Karpas-422 (cell line): ENCODE results near the gene ALK. TPM values are rescaled to one million over a fixed set of nuclear protein-coding genes. Genes with fewer than 3 reads are reported as not detected.

Source experiments
- DNase-seq: peaks from one replicate; pipeline ENCODE4 v3.0.0-alpha.2; 2015
- H2AFZ ChIP-seq: fragments of 200-600 bp; sonication (generic); 2 replicates; pipeline ENCODE4 v1.6.1; 2014; ENCODE audit warnings: antibody characterized with exemption, low read length, mixed read lengths
- H3K27ac ChIP-seq: fragments of 200-600 bp; sonication (generic); 2 replicates; pipeline ENCODE4 v1.5.1; 2014; ENCODE audit warnings: mild to moderate bottlenecking, low read length, moderate library complexity
- H3K27me3 ChIP-seq: fragments of 200-600 bp; sonication (generic); 2 replicates; pipeline ENCODE4 v1.6.1; 2014; ENCODE audit warnings: low read length, mixed read lengths
- H3K36me3 ChIP-seq: fragments of 200-600 bp; sonication (generic); 2 replicates; pipeline ENCODE4 v1.6.1; 2014; ENCODE audit warnings: low read length, mixed read lengths; ENCODE audit not compliant: insufficient read depth
- H3K4me1 ChIP-seq: fragments of 200-600 bp; sonication (generic); 2 replicates; pipeline ENCODE4 v1.6.1; 2014; ENCODE audit warnings: mild to moderate bottlenecking, low read length, mixed read lengths
- H3K4me2 ChIP-seq: fragments of 200-600 bp; sonication (generic); 2 replicates; pipeline ENCODE4 v1.6.1; 2014; ENCODE audit warnings: low read length, low read depth, mild to moderate bottlenecking; ENCODE audit not compliant: poor library complexity, severe bottlenecking
- H3K4me3 ChIP-seq: fragments of 200-600 bp; sonication (generic); 2 replicates; pipeline ENCODE4 v1.5.1; 2014; ENCODE audit warnings: mild to moderate bottlenecking, antibody characterized with exemption, low read length, mixed read lengths
- H3K79me2 ChIP-seq: fragments of 200-600 bp; sonication (generic); 2 replicates; pipeline ENCODE4 v1.6.1; 2014; ENCODE audit warnings: mild to moderate bottlenecking, low read length, mixed read lengths
- H3K9ac ChIP-seq: fragments of 200-600 bp; sonication (generic); 2 replicates; pipeline ENCODE4 v1.6.0; 2014; ENCODE audit warnings: low read length
- H3K9me2 ChIP-seq: fragments of 200-600 bp; sonication (generic), shearing (Covaris generic); replicated peaks from 2 replicates; pipeline ENCODE4 v1.6.0; 2014; ENCODE audit warnings: mild to moderate bottlenecking, low read length, moderate library complexity; ENCODE audit not compliant: insufficient read depth
- H3K9me3 ChIP-seq: fragments of 300-700, 200-600 bp; sonication (generic); 2 replicates; pipeline ENCODE4 v1.6.1; 2014; ENCODE audit warnings: low read length, mixed read lengths
- H4K20me1 ChIP-seq: fragments of 200-600 bp; sonication (generic); 2 replicates; pipeline ENCODE4 v1.6.1; 2014; ENCODE audit warnings: mild to moderate bottlenecking, antibody characterized with exemption, low read length, low read depth; ENCODE audit not compliant: insufficient read depth
- total RNA-seq: library from RNA; depleted of rRNA; stranded (reverse); fragments of >200 nt; shearing (Covaris generic); gene quantifications from 2 replicates; pipeline ENCODE4 v1.2.3, GENCODE V29; 2014; ENCODE audit warnings: low replicate concordance

ALK gene
- total RNA-seq, 1 experiment from 2014 or later, result not detected

DNA sequence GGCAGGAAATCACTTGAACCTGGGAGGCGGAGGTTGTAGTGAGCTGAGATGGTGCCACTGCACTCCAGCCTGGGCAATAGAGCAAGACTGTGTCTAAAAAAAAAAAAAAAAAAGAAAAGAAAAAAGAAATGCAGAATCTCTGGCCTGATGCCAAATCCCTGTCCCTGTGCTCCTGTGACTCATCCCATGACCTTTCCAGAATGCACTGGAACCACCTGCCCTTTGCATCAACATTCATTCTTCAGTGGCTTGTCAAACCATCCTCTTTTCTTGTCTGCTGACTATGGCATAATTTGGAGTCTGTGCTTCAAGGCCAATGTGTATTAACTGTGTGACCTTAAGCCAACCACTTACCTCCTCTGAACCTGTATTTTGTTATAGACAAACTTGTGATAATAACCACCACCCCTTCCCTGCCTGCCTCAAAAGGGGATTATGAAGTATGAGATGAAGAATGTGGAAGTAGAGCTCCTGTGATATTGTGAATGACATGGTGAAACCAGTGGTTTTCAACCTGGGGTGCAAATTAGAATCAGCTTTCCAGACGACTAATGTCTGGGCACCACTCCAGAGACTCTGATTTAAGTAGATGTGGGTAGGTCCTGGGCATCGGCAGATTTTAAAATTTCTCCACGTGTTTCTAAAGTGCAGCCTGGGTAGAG lies 616.9 kb downstream of the ALK start:
- H3K4me1 ChIP-seq, result no peaks in the 10 kb centered on the region
- H3K27me3 ChIP-seq, result no peaks in the 10 kb centered on the region
- H3K4me2 ChIP-seq, result no peak overlapping the region
- no peak overlapping the region for H3K27ac ChIP-seq
- no peak for DNase-seq
- H3K4me3 ChIP-seq, result no peak overlapping the region
- H3K36me3 ChIP-seq, result no peaks in the 10 kb centered on the region
- no peaks in the 10 kb centered on the region for H3K9me3 ChIP-seq
- no peak overlapping the region for H3K9ac ChIP-seq
- H3K79me2 ChIP-seq, result no peaks in the 10 kb centered on the region
- H2AFZ ChIP-seq, result no peak overlapping the region
- no peaks in the 10 kb centered on the region for H3K9me2 ChIP-seq
- no peaks in the 10 kb centered on the region for H4K20me1 ChIP-seq

- Histone ChIP-seq H3K4me3 (no peak overlapping the region), H2AFZ (no peak overlapping the region), H3K36me3 (no peaks in the 10 kb centered on the region), H3K4me2 (no peak overlapping the region), H3K9me2 (no peaks in the 10 kb centered on the region), H3K9me3 (no peaks in the 10 kb centered on the region), H4K20me1 (no peaks in the 10 kb centered on the region), H3K9ac (no peak overlapping the region), H3K4me1 (no peaks in the 10 kb centered on the region), H3K27ac (no peak overlapping the region), H3K79me2 (no peaks in the 10 kb centered on the region), H3K27me3 (no peaks in the 10 kb centered on the region)
- no peak for DNase-seq
Observed at GRCh38 chr2:29296585-29296984, 624.8 kb downstream of the ALK start.

GRCh38 chr2:29295845-29296244 lies 625.5 kb downstream of the ALK start:
- no peaks in the 10 kb centered on the region for H3K36me3 ChIP-seq
- no peaks in the 10 kb centered on the region for H3K9me2 ChIP-seq
- no peak overlapping the region for H3K27ac ChIP-seq
- no peaks in the 10 kb centered on the region for H4K20me1 ChIP-seq
- H3K4me2 ChIP-seq, result no peak overlapping the region
- no peaks in the 10 kb centered on the region for H3K79me2 ChIP-seq
- H3K27me3 ChIP-seq, result no peaks in the 10 kb centered on the region
- no peak overlapping the region for H3K9ac ChIP-seq
- no peaks in the 10 kb centered on the region for H3K9me3 ChIP-seq
- H3K4me1 ChIP-seq, result no peaks in the 10 kb centered on the region
- no peak overlapping the region for H3K4me3 ChIP-seq
- H2AFZ ChIP-seq, result no peak overlapping the region
- peak; percentile 70 for DNase-seq

DNA sequence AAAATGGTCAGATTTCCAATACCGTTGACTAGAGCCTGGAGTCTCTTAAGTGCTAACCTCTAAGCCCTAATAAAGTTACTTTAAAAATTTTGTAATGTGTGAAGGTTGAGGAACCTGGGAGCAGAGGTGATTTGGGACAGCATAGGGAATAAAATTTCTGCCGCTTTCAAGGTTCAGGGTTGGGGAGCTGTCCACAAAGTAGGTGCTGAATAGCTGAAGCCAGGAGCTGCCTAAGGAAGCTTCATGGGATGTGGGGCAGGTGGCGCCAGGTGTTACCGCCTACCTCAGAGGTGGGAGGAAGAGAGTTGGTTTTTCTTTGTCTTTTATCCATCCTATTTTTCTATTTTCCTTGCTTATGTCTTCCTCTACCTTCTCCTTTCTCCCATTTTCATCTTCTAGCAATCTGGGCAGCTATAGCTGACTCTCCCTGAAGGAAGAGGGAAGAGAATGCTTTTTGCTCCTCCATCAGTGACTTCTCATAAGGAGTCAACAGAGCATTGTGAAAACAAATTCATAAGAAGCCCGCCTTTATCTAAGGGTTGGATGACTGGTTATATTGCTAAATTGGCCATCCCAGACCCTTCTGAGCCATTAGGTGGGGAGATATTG lies 627.5 kb downstream of the ALK start:
- Histone ChIP-seq H3K4me2 (no peak overlapping the region), H3K79me2 (no peaks in the 10 kb centered on the region), H3K9me2 (no peaks in the 10 kb centered on the region), H3K27ac (no peak overlapping the region), H3K27me3 (no peaks in the 10 kb centered on the region), H3K36me3 (no peaks in the 10 kb centered on the region), H2AFZ (no peak overlapping the region), H3K9me3 (no peaks in the 10 kb centered on the region), H4K20me1 (no peaks in the 10 kb centered on the region), H3K4me1 (peaks cover 3% of the 10 kb centered on the region; the same call in 1 of the 2 replicates), H3K4me3 (no peak overlapping the region), H3K9ac (no peak overlapping the region)
- DNase-seq, result peak; percentile 62

DNA sequence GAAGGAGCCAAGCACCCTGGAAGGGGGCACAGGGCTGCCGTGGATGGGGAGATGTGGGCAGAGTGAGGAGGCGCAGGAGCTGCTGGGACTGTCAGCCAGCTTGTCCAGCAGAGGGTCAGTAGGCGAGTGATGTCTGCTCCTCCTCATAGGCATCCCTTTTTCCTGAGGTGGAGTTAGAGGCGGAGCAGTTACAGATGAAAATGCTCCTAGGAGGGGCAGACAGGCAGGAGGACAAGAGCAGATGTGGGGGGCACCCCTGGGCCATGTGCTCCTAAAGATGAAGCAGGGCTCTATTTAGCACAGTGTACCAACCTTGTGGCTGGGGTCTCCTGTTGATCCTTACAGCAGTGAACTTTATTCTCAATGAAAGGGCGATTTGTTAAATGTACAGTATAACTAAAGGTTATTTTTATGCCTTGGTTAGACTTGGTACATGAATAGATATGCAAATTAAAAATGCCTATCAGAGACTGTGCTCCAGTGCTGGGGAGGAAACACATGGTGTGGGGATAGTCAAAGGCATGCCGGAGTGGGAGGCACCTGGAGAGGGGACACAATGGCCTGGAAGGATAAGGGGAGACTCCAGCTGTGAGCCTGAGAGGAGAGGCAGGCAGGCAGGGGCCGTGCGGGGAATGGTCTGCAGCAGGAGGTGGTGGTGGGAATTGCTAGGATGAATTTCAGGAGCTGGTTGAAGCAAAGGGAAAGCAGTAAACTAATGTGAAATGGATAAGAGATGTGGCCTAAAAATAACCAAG lies 630.9 kb downstream of the ALK start:
- no peak overlapping the region for H3K9ac ChIP-seq
- no peaks in the 10 kb centered on the region for H4K20me1 ChIP-seq
- no peaks in the 10 kb centered on the region for H3K36me3 ChIP-seq
- no peak overlapping the region for H3K27ac ChIP-seq
- no peak overlapping the region for H3K4me2 ChIP-seq
- peaks cover 3% of the 10 kb centered on the region; the same call in 1 of the 2 replicates for H3K4me1 ChIP-seq
- no peaks in the 10 kb centered on the region for H3K9me2 ChIP-seq
- H3K4me3 ChIP-seq, result no peak overlapping the region
- DNase-seq, result no peak
- no peaks in the 10 kb centered on the region for H3K79me2 ChIP-seq
- H2AFZ ChIP-seq, result no peak overlapping the region
- no peaks in the 10 kb centered on the region for H3K27me3 ChIP-seq
- H3K9me3 ChIP-seq, result no peaks in the 10 kb centered on the region

DNA sequence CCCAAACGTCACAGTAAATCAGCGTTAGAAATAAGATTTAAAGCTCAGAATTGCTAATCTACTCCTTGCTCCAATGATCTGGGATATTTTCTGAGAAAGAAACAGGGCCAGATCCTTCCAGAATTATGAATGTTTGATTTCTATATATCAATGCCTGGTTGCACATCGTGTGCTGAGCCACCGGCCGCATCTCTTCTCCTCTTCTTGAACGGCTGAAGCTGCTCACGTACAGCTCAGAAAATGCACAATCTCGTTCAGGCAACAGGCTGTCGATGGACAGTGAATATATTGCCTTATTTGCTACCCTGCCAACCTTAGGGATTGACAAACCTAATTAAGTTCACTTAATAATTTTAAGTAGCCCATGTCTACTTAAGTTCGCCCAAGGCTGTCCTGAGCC lies 636.7 kb downstream of the ALK start:
- H3K36me3 ChIP-seq, result no peaks in the 10 kb centered on the region
- H3K79me2 ChIP-seq, result no peaks in the 10 kb centered on the region
- no peak overlapping the region for H2AFZ ChIP-seq
- no peaks in the 10 kb centered on the region for H4K20me1 ChIP-seq
- no peak overlapping the region for H3K4me2 ChIP-seq
- no peak for DNase-seq
- H3K27me3 ChIP-seq, result no peaks in the 10 kb centered on the region
- H3K9ac ChIP-seq, result no peak overlapping the region
- no peak overlapping the region for H3K4me3 ChIP-seq
- H3K9me3 ChIP-seq, result no peaks in the 10 kb centered on the region
- no peaks in the 10 kb centered on the region for H3K9me2 ChIP-seq
- no peaks in the 10 kb centered on the region for H3K4me1 ChIP-seq
- no peak overlapping the region for H3K27ac ChIP-seq

- no peak overlapping the region for H3K27ac ChIP-seq
- H3K9me2 ChIP-seq, result no peaks in the 10 kb centered on the region
- no peaks in the 10 kb centered on the region for H3K79me2 ChIP-seq
- no peaks in the 10 kb centered on the region for H3K9me3 ChIP-seq
- no peak overlapping the region for H2AFZ ChIP-seq
- H3K36me3 ChIP-seq, result no peaks in the 10 kb centered on the region
- H4K20me1 ChIP-seq, result no peaks in the 10 kb centered on the region
- H3K9ac ChIP-seq, result no peak overlapping the region
- H3K4me2 ChIP-seq, result no peak overlapping the region
- no peak overlapping the region for H3K4me3 ChIP-seq
- H3K4me1 ChIP-seq, result no peaks in the 10 kb centered on the region
- no peak for DNase-seq
- no peaks in the 10 kb centered on the region for H3K27me3 ChIP-seq
Observed at GRCh38 chr2:29281916-29282247, 639.5 kb downstream of the ALK start.

GRCh38 chr2:29281086-29281915 lies 640.1 kb downstream of the ALK start:
- H3K9ac ChIP-seq, result no peak overlapping the region
- no peaks in the 10 kb centered on the region for H4K20me1 ChIP-seq
- no peaks in the 10 kb centered on the region for H3K9me3 ChIP-seq
- H3K27ac ChIP-seq, result no peak overlapping the region
- no peak overlapping the region for H3K4me2 ChIP-seq
- H3K4me1 ChIP-seq, result no peaks in the 10 kb centered on the region
- no peak overlapping the region for H2AFZ ChIP-seq
- no peak overlapping the region for H3K4me3 ChIP-seq
- H3K27me3 ChIP-seq, result no peaks in the 10 kb centered on the region
- H3K9me2 ChIP-seq, result no peaks in the 10 kb centered on the region
- H3K79me2 ChIP-seq, result no peaks in the 10 kb centered on the region
- no peak for DNase-seq
- no peaks in the 10 kb centered on the region for H3K36me3 ChIP-seq
